Measurements from ENCODE around the gene TNKS1BP1. TPM values are rescaled to one million over a fixed set of nuclear protein-coding genes. Genes with fewer than 3 reads are reported as not detected.

The TNKS1BP1 gene, protein sequence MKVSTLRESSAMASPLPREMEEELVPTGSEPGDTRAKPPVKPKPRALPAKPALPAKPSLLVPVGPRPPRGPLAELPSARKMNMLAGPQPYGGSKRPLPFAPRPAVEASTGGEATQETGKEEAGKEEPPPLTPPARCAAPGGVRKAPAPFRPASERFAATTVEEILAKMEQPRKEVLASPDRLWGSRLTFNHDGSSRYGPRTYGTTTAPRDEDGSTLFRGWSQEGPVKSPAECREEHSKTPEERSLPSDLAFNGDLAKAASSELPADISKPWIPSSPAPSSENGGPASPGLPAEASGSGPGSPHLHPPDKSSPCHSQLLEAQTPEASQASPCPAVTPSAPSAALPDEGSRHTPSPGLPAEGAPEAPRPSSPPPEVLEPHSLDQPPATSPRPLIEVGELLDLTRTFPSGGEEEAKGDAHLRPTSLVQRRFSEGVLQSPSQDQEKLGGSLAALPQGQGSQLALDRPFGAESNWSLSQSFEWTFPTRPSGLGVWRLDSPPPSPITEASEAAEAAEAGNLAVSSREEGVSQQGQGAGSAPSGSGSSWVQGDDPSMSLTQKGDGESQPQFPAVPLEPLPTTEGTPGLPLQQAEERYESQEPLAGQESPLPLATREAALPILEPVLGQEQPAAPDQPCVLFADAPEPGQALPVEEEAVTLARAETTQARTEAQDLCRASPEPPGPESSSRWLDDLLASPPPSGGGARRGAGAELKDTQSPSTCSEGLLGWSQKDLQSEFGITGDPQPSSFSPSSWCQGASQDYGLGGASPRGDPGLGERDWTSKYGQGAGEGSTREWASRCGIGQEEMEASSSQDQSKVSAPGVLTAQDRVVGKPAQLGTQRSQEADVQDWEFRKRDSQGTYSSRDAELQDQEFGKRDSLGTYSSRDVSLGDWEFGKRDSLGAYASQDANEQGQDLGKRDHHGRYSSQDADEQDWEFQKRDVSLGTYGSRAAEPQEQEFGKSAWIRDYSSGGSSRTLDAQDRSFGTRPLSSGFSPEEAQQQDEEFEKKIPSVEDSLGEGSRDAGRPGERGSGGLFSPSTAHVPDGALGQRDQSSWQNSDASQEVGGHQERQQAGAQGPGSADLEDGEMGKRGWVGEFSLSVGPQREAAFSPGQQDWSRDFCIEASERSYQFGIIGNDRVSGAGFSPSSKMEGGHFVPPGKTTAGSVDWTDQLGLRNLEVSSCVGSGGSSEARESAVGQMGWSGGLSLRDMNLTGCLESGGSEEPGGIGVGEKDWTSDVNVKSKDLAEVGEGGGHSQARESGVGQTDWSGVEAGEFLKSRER (N-terminal part only)
- total RNA-seq (2021; ENCODE audit: unreplicated experiment) = 94.6 TPM
- 78.0 TPM for polyA plus RNA-seq (2012; ENCODE audit: insufficient read length)
- Bru-seq, nascent RNA = percentile 81 among the genes with signal in this experiment
- BruChase-seq, experiment 1, labeled RNA remaining after a 2-hour chase = percentile 93 among the genes with signal in this experiment
- BruChase-seq, experiment 2, labeled RNA remaining after a 6-hour chase = percentile 92 among the genes with signal in this experiment
- long read RNA-seq, full-length matches to known transcripts = 23 of 102 reads
- long read RNA-seq, partial matches to known transcripts = 51 of 102 reads
- long read RNA-seq, other reads (novel, unspliced or antisense) = 28 of 102 reads

DNA sequence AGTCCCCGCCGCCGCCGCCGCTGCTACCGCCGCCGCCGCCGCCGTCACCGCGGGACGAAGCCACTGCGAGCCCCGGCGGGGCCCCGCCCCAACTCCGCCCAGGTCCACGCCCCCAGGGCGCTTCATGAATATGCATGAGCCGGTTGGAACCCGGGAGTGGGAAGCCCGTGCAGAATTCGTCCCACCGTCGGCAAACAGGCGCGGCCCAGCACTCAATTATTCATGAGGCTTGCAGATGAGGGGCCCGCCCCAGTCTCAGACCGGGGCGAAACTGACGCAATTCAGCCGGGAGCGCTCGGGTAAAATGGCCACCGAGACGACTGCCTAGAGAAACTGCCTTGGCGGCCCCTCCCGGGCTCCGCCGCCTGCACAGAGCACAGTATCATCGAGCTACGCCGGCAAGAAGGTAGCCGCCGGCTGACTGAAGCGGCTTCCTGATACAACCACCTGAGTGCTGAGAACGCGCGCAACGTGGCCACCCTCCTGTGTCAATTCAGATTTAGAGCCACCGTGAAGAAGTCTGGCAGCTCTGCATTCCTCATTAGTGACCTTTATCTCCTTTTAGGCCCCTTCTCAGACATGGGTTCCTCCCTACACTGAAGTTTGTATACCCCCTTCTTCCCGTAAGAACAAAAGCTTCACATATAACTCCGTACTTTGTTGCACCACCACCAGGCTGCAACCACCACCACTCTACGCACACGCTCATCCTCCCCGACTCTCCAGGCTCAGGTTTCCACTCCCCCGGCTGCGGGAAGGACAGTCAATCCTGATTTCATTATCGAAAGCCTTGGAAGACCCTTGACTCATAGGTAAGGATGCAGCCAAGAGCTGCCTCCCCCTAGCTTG, at the start of gene TNKS1BP1:
TSS of gene TNKS1BP1 (minus strand) at position 67 of the 849 bp plus-strand sequence. CDS start 3,067 bp downstream, outside the sequence.
- TSS peak; percentile 85 for BruUV-seq (replicated peaks)
- intact Hi-C loops (cut with micrococcal nuclease; ENCODE audit: unreplicated experiment) = no loop called here

More for the DNA sequence above, at the start of gene TNKS1BP1:
- CTCF ChIA-PET = interaction anchor here (0.5 to 0.6 kb wide), 2 partner anchors 9 to 319 kb away, joined by 4 read pairs; no protein-coding TSS in a partner anchor
- H3K4me1 ChIP-seq (ENCODE audit: control insufficient read depth, insufficient read depth, low read length) = peaks cover 39% of the 10 kb centered on the region
- H3K36me3 ChIP-seq (ENCODE audit: control insufficient read depth, insufficient read depth, low read length) = peaks cover 11% of the 10 kb centered on the region; the same call in 1 of the 2 replicates
- TF ChIP-seq POLR2AphosphoS5 (IDR thresholded peaks at IDR 0.05; ENCODE audit: low read depth, low read length) = peak; percentile 74
- TF ChIP-seq, protein P1, sequence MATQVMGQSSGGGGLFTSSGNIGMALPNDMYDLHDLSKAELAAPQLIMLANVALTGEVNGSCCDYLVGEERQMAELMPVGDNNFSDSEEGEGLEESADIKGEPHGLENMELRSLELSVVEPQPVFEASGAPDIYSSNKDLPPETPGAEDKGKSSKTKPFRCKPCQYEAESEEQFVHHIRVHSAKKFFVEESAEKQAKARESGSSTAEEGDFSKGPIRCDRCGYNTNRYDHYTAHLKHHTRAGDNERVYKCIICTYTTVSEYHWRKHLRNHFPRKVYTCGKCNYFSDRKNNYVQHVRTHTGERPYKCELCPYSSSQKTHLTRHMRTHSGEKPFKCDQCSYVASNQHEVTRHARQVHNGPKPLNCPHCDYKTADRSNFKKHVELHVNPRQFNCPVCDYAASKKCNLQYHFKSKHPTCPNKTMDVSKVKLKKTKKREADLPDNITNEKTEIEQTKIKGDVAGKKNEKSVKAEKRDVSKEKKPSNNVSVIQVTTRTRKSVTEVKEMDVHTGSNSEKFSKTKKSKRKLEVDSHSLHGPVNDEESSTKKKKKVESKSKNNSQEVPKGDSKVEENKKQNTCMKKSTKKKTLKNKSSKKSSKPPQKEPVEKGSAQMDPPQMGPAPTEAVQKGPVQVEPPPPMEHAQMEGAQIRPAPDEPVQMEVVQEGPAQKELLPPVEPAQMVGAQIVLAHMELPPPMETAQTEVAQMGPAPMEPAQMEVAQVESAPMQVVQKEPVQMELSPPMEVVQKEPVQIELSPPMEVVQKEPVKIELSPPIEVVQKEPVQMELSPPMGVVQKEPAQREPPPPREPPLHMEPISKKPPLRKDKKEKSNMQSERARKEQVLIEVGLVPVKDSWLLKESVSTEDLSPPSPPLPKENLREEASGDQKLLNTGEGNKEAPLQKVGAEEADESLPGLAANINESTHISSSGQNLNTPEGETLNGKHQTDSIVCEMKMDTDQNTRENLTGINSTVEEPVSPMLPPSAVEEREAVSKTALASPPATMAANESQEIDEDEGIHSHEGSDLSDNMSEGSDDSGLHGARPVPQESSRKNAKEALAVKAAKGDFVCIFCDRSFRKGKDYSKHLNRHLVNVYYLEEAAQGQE (IDR thresholded peaks at IDR 0.05; ENCODE audit: insufficient read depth in 1 of 2, low read depth in 2 of 2, low read length in 1 of 2) = no peak
- TF ChIP-seq TCF7L2 (IDR thresholded peaks at IDR 0.05; ENCODE audit: low read depth, low read length) = peak; percentile 40; the same call in 1 of the 2 replicates
- TF ChIP-seq CTCF (IDR thresholded peaks at IDR 0.05) = no peak
- TF ChIP-seq SIN3A (IDR thresholded peaks at IDR 0.05; ENCODE audit: borderline replicate concordance, insufficient read depth, low read depth, low read length) = no peak
- POLR2A ChIA-PET = interaction anchor here (0.6 to 0.8 kb wide), 2 partner anchors 9 to 10 kb away, joined by 3 to 4 read pairs; no protein-coding TSS in a partner anchor
- ATAC-seq = peak; percentile 87
- no peaks in the 10 kb centered on the region for H3K9me3 ChIP-seq (ENCODE audit: control insufficient read depth, insufficient read depth, low read depth, low read length)
- in situ Hi-C loops (cut with HindIII; ENCODE audit: low pct_unique_long_range_greater_than_20kb, low sequenced_read_pairs) = no loop called here
- peak within 1 kb of the TSS; percentile 95 for H3K27ac ChIP-seq (ENCODE audit: low read length)
- DNase-seq (ENCODE audit: low read depth, low spot score) = no peak
- H3K4me3 ChIP-seq (ENCODE audit: low read depth in 2 of 2, low read length in 2 of 2) = peak within 1 kb of the TSS; percentile 71 to 77
- H3K27me3 ChIP-seq (ENCODE audit: control insufficient read depth, insufficient read depth, low read length) = no peaks in the 10 kb centered on the region
